HG02884 (cell line): ENCODE measurements around the gene STPG3.

Source experiments
- ATAC-seq: cut with Tn5 transposase; IDR thresholded peaks from one replicate; pipeline ENCODE4 v1.9.1; 2021; ENCODE audit warnings: mild to moderate bottlenecking, moderate library complexity; ENCODE audit not compliant: unreplicated experiment

Gene STPG3

DNA sequence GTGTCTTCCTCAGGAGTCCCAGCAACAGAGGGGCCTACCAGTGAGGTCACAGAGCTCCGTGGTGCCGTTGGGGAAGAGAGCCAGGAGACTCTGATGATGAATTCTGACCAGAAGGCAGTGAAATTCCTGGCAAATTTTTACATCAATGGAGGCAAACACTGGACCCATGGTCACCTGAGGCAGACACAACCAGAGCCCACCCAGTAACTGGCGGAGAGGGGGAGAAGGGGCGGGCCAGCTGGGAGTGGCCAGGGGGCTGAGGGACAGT lies at the start of gene STPG3:
STPG3 (plus strand) TSS at position 93 of the 268 bp plus-strand sequence; CDS start at position 94, 1 bp downstream.
- no peak for ATAC-seq

DNA sequence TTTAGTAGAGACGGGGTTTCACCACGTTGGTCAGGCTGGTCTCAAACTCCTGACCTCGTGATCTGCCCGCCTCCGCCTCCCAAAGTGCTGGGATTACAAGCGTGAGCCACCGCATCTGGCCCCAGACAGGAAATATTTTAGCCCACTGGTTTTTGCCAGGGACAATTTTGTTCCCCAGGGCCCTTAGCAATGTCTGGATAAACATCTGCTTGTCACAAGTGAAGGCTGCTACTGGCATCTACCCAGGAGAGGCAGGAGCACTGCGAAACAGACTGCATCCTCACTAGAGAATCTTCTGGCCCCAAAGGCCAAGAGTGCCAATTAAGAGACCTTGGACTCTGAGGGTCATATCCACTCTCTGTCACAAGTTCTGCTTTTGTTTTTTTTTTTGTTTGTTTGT lies 48.1 kb upstream of the STPG3 start:
- no peak for ATAC-seq

DNA sequence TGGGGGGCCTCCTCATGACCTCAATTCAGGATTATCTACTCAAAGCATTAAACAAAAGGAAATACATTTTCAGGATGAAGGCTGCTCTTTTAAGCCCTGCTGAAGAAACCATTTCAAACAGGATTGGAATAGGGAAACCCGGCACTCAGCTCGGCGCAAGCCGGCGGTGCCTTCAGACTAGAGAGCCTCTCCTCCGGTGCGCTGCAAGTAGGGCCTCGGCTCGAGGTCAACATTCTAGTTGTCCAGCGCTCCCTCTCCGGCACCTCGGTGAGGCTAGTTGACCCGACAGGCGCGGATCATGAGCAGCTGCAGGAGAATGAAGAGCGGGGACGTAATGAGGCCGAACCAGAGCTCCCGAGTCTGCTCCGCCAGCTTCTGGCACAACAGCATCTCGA lies 46.4 kb upstream of the STPG3 start:
- no peak for ATAC-seq

DNA sequence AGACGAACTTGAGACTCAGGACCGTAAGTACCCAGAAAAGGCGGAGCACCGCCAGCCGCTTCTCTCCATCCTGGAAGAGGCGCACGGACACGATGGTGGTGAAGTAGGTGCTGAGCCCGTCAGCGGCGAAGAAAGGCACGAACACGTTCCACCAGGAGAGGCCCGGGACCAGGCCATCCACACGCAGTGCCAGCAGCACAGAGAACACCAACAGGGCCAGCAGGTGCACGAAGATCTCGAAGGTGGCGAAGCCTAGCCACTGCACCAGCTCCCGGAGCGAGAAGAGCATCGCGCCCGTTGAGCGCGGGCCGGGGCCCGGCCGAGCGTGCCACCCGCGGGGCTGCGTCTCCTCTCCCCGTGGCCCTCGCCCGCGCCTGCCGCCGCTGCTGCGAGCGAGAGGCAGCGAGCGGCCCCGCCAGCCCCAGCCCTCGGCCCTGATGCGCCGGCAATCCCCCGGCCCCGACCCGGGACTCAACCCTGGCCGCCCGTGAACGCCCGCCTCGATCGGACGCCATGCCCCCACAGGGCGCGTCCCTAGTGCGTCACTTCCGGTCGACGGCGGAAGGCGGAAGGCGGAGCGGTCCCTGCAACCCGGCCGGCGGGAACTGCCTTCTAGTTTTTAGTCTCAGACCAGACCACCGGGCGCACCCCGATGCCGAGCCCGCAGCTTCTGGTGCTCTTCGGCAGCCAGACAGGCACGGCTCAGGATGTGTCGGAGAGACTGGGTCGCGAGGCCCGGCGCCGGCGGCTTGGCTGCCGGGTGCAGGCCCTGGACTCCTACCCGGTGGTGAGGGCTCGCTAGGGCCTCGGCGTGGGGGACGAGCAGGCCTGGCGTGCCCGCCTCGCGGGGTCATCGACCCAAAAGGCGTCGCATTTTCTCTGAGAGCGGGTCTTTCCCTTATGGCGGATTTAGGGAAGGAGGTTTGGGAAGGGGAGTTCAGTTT lies 45.7 kb upstream of the STPG3 start, which contains the start of the genes NDOR1 and TMEM203:
NDOR1 (plus strand) TSS at position 575 of the 944 bp plus-strand sequence; CDS start at position 653, 78 bp downstream.
TMEM203 (minus strand) TSS at position 523 of the 944 bp plus-strand sequence; CDS start at position 289, 234 bp downstream.
- ATAC-seq = no peak

DNA sequence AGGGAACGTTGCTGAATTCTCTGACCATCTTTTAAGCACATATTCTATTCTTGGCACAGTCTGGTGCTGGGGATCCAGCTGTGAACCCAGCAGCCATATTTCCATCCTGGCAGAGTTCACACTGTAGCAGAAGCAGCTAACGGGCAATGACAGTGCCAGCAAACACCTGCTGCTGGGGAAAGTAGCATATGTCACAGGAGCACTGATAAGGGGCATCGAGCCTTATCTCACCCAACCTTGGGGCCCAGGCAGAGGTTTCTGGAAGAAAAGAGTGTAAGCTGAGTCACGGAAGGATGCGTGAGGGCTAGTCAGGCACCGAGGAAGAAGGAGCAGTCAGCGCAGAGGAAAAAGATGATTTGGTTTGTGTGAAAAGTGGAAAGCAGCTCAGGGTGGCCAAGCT lies 44.5 kb upstream of the STPG3 start:
- no peak for ATAC-seq

DNA sequence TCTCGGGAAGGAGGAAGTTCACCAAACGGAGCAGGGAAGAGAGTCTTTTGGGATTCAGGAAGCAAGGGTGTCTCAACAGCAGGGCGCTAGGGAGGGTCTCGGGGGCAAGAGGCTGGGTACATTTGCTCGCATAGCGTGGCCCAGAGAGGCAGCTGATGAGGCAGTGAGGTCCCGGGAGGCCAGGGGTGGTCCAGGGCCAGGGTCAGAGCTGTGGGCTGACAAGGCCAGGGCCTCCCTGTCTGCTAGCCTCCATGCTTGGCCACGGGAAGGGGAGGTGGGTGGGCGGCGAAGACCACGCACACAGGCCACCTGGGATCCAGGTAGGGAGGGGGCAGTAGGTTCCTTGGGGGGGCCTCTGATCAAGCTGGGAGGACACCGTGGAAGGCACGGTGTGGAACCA lies 39.6 kb upstream of the STPG3 start:
- no peak for ATAC-seq

DNA sequence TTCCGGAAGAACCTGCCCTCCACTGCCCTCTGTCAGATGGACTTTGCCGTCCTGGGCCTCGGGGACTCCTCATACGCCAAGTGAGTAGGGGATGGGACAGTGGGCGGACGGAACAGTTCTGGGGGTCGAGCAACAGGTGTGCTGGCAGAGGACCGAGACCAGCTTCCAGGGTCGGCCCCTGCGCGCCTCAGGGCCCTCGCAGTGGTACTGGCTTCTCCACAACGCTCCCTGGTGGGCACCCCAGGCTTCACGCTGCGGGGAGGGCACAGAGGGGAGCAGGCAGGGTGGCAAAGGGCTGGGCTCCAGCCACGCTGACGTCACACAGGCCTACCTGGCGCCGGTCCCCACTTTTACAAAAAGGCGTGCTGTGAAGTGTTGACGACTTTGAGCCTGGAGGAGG lies 38.6 kb upstream of the STPG3 start:
- ATAC-seq = no peak

DNA sequence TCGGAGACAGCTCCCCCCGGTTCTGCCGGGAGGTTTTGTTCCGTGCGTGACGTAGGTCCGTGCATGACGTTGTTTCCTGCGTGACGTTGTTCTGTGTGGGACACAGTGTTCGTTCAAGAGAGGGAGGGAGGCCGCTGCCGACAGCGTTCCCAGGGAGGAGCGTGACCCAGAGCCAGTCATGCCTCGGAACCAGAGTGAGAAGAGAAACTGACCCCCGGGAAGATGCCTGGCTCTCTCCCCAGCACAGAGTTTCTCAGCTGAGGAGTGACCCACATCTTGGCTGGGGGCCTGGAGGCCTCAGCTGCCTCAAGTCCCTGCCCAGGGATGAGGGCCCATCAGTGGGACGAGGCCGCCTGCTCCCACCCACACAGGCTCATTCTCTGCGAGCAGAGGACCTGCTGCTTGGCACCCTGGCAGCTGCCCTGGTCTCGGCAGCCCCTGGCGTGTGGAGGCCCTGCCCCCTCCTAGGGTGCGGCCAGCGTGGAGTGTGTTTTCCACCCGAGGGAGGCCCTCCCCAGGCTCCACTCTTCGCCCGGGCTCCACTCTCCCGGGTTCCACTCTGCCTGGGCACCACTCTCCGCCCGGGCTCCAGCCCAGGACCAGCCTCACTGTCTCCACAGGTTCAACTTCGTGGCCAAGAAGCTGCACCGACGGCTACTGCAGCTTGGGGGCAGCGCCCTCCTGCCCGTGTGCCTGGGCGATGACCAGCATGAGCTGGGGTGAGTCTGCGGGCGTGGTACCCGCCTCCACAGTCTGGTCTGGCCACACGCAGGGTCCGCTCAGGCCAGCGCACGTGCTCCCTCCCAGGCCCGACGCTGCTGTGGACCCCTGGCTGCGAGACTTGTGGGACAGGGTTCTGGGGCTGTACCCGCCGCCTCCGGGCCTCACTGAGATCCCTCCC lies 37.7 kb upstream of the STPG3 start:
- no peak for ATAC-seq

DNA sequence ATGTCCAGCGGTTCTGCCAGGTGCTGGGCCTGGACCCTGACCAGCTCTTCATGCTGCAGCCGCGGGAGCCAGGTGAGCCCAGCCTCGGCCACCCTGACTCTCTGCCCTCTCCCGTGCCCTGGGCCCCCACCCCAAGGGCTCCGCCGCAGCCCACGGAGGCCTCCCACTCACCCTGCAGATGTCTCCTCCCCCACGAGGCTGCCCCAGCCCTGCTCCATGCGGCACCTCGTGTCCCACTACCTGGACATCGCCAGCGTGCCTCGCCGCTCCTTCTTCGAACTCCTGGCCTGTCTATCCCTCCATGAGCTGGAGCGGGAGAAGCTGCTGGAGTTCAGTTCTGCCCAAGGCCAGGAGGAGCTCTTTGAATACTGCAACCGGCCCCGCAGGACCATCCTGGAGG lies 36.5 kb upstream of the STPG3 start:
- no peak for ATAC-seq

DNA sequence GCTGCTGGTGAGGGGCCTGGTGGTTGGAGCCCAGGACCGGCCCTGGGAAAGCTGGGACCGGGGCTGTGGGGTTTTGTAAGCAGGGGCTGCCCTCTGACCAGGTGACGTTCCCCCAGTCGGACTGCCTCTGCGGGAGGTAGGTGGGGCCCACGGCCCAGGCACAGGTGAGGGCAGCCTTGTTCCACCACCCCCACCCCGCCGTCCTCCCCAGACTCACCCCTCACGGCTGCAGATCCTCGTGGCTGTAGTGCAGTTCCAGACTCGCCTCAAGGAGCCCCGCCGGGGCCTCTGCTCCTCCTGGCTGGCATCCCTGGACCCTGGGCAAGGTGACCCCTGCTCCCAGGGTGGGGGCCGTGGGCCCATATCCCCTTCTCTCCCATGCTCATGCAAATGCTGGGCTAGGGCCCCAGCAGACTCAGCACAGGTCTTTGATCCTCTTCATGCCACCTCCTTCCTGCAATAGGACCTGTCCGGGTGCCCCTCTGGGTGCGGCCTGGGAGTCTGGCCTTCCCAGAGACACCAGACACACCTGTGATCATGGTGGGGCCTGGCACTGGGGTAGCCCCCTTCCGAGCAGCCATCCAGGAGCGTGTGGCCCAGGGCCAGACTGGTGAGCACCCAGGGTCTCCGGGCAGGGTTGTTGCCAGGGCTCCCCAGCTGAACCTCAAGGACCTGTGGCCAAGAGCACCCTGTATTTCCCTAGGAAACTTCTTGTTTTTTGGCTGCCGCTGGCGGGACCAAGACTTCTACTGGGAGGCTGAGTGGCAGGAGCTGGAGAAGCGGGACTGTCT lies 35.7 kb upstream of the STPG3 start:
- no peak for ATAC-seq

DNA sequence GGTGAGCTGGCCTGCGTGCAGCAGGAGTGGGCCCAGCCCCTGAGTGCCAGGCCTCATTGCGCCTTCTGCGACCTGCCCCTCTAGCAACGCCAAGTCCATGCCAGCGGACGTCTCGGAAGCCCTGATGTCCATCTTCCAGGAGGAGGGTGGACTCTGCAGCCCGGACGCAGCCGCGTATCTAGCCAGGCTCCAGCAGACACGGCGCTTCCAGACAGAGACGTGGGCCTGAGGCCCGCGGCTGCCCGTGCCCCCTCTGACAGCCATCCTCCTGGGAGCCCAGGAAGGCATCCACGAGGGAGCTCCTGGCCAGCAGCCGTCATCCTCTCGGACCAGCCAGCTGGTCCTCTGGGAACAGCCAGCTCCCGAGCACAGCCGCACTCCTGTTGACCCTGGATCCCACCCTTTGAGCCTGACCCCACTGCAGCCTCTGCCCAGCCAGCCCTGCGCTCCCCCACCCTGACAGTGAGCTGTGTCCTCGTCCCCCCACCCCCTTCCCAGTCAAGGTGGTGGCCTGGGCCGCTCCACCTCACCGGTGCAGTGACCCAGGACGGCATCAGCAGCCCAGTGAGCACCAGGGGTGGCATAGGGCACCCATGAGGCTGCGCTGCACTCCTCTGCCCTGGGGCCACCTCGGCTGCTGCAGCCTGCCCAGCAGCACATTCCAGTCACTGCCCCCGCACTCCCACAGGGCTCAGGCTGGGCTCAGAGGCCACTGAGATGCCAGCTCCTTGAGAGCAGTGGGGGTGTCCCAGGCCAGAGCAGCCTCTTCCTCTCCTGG lies 34.7 kb upstream of the STPG3 start:
- ATAC-seq = no peak

DNA sequence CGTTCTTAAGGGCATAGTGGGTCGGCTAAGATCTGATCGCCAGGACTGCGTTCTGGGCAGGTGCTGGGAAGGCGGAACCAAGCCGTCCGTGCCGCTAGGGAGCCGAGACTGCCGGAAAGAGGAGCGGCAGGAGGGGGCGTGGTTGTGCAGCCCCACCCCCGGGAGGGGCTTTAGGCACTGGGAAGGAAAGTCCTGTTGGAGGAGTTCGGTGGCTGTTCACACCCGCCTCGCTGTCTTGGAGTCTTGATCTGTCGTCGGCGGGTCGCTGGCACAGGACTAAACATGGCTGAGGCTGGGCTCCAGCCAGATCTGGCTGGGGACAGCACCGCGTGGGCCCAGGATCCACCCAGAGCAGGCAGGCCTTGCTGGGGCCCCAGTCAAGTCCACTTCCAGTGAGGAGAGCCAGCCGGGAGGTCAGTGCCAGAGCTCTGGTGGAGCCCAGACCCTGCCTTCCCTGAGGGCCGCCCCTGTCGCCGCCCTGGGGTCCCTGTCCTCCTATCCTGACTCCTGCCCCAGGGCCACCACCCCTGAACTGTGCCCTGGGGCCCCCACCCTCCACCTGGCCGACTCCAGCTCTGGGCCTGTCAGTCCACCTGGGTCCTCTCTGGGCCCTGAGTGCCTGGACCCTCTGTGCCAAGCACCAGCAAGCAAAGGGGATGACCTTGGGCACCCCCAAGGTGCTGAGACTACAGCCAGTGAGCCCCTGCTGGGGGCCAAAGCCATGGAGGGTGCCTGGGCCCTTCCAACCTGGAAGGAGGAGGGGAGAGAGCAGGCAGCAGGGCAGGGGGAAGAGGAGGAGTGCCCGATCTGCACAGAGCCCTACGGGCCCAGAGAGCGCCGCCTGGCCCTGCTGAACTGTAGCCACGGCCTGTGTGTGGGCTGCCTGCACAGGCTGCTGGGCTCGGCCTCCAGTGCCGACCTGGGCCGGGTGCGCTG lies 33.5 kb upstream of the STPG3 start:
- ATAC-seq = no peak

DNA sequence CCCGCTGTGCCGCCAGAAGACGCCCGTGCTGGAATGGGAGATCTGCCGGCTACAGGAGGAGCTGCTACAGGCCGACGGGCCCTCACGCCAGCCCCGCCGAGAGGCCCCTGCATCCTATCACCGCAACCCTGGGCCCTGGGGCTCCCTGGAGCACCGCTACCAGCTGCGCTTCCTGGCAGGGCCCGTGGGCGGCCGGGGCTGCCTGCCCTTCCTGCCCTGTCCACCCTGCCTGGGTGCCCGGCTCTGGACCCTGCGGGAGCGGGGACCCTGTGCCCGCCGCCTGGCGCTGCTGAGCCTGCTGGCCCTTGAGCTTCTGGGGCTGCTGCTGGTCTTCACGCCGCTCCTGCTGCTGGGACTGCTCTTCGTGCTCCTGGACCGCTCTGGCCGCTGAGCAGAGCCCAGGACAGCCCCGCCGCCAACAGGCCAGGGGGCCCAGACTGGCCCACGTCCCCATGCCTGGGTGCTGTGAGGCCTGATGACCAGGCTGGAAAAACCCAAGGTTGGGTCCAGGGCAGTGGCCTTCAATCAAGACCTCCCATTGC lies 32.8 kb upstream of the STPG3 start:
- no peak for ATAC-seq

DNA sequence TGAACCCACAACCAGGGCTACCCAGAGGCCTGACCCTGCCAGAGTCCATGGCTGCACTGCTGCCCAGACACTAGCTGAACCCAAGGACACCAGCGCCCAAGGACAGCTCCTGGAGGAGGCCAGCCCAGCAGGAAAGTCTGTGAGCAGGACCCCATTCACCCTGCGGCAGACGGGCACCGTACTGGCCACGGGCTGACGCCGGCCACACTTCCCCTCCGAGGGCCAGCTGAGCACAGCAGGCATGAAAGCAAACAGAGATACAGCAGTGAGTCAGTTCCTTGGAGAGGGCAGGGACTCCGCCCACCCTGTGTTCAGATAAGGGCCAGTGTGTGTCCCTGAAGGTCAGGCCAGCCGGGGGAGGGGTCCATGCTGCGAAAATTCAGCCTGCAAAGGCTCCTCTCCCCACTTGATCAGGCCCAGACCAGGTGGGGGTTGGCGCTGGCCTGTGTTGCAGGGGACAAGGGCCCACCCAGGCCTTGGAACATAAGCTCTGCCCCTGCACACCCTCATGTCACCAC lies 32.3 kb upstream of the STPG3 start:
- ATAC-seq = no peak

DNA sequence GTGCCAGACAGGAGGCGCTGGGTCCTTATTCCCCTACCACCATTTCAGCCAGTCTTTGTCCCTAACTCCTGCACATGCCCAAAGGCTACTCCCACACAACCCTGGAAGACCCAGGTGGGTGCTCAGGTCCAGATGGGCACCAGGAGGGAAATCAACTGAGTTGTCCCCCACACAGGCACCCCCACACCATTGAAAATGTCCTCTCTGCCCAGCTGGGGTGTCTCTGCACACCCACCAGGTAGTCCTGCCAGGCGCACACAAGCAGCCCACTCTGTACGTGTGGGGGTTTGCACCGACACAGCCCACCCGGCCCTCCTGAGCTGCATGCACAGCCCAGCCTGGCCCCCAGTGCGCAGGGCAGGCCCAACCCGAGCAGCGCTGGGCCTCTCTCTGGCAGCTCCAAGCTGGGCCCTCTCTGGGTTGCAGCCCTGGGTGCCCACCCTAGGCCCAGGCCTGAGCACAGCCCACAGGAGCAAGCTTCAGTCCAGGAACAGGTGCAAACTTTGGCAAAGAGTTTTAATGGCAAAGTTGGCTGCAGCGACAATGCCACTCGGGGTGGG lies 31.2 kb upstream of the STPG3 start:
- ATAC-seq = no peak

DNA sequence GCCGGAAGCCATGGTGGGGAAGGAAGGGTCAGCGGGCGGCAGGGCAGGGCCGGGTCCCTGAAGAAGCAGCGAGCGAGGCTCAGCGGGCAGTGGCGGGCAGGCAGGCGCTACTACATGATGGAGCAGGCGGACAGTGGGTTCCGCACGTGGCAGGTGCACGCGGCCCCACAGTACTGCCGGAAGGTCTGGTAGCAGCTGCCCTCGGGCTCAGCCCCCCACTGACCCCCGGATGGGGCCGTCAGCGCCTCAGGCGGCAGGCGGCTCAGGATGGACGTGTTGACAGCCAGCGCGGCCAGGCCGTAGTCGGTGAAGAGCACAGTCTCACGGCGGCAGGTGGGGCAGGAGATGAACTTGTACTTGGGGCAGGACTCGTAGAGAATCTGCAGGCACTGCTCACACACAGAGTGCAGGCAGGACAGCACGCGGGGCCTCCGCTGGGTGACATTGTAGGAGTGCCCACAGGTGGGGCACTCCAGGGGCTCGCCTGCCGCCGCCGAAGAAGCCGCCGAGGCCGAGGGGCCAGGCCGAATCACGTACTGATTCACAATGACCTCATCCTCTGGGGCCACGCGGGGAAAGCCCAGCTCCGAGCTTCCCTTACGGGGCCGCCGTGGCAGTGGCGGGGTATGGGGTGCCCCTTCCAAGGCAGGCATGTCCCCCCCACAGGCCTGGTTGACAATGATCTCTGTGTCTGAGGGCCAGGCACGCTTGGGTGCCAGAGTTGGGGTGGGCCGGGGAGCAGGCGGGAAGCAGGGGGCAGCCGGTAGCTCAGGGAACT lies 30.6 kb upstream of the STPG3 start:
- ATAC-seq = no peak

DNA sequence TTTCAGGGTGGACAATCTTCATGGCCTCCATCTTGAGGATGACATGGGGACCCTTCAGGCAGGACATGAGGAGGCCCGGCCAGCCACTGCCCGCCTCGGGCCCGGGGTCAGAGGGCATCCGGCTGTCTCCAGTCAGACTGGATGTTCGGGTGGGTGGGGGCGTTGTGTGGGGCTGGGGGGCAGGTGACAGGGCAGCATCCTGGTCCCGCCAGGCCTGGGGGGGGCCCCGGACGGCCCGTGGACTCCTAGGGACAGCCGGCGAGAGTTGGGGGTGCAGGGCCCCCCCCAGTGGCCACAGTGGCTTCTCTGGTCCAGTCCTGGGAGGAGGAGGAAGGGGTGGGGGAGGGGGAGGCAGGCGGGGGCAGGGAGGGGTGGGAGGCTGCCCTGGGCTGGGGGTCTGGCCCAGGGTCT lies 30.0 kb upstream of the STPG3 start:
- ATAC-seq = no peak
